Smooth muscle cell (in vitro differentiated cells): ENCODE results near the gene RPL19. TPM values are rescaled to one million over a fixed set of nuclear protein-coding genes. Genes with fewer than 3 reads are reported as not detected.

Experiments
- DNase-seq: peaks from one replicate; lab custom pipeline; 2025; ENCODE audit not compliant: unreplicated experiment; lab: John Stamatoyannopoulos, UW
- H2AFZ ChIP-seq: fragments of 200-600 bp; sonication (generic); 2 replicates; pipeline ENCODE4 v1.6.0; 2016; ENCODE audit warnings: antibody characterized with exemption, low read depth, mild to moderate bottlenecking
- H3F3A ChIP-seq: fragments of 200-600 bp; sonication (generic); 2 replicates; pipeline ENCODE4 v1.6.0; 2017; ENCODE audit warnings: antibody characterized with exemption, low read depth
- H3K27ac ChIP-seq: fragments of 200-600 bp; sonication (generic); 2 replicates; pipeline ENCODE4 v1.5.1; 2016; ENCODE audit warnings: low read depth, mild to moderate bottlenecking
- H3K27me3 ChIP-seq: fragments of 200-600 bp; sonication (generic); 2 replicates; pipeline ENCODE4 v1.6.1; 2016; ENCODE audit warnings: low read depth, mild to moderate bottlenecking
- H3K36me3 ChIP-seq: fragments of 200-600 bp; sonication (generic); 2 replicates; pipeline ENCODE4 v1.5.1; 2016; ENCODE audit warnings: low read depth
- H3K4me1 ChIP-seq: fragments of 200-600 bp; sonication (generic); 2 replicates; pipeline ENCODE4 v1.5.1; 2016; ENCODE audit warnings: low read depth
- H3K4me2 ChIP-seq: fragments of 200-600 bp; sonication (generic); 2 replicates; pipeline ENCODE4 v1.6.0; 2016; ENCODE audit warnings: mild to moderate bottlenecking
- H3K4me3 ChIP-seq: fragments of 200-600 bp; sonication (generic); 2 replicates; pipeline ENCODE4 v1.5.1; 2016; ENCODE audit warnings: mild to moderate bottlenecking
- H3K79me2 ChIP-seq: fragments of 200-600 bp; sonication (generic); 2 replicates; pipeline ENCODE4 v1.6.0; 2016; ENCODE audit warnings: low read depth, mild to moderate bottlenecking
- H3K9ac ChIP-seq: fragments of 200-600 bp; sonication (generic); 2 replicates; pipeline ENCODE4 v1.6.0; 2016; ENCODE audit warnings: low read depth
- H3K9me3 ChIP-seq: fragments of 200-600 bp; sonication (generic); replicated peaks from 2 replicates; pipeline ENCODE4 v1.5.1; 2016; ENCODE audit warnings: low read depth
- H4K20me1 ChIP-seq: fragments of 200-600 bp; sonication (generic); 2 replicates; pipeline ENCODE4 v1.6.0; 2016; ENCODE audit warnings: low read depth
- WGBS: methylation state at CpG from one replicate; pipeline ENCODE4 v1.1.7; 2016; ENCODE audit warnings: low lambda C conversion rate; 5-methylcytosine and 5-hydroxymethylcytosine counted together
- polyA plus RNA-seq: library from polyadenylated mRNA; unstranded; fragments of >200 nt; fragmentation: Nextera tagmentation; extraction: Ambion mirVana; gene quantifications from 2 replicates; pipeline ENCODE4 v1.2.1, GENCODE V29; 2016
- total RNA-seq: library from RNA; depleted of rRNA; stranded (reverse); fragments of >200 nt; gene quantifications from 2 replicates; pipeline ENCODE4 v1.2.3, GENCODE V29; 2014
- TF ChIP-seq, protein P1 (sequence below): fragments of 200-600 bp; sonication (generic); IDR thresholded peaks from 2 replicates; pipeline ENCODE4 v1.5.1; 2017; ENCODE audit warnings: borderline replicate concordance, mild to moderate bottlenecking, antibody characterized with exemption; ENCODE audit not compliant: insufficient read depth, poor library complexity, severe bottlenecking

RPL19 gene
- total and polyA plus RNA-seq, 2 experiments from 2014 or later, result 818 to 2,675 TPM

DNA sequence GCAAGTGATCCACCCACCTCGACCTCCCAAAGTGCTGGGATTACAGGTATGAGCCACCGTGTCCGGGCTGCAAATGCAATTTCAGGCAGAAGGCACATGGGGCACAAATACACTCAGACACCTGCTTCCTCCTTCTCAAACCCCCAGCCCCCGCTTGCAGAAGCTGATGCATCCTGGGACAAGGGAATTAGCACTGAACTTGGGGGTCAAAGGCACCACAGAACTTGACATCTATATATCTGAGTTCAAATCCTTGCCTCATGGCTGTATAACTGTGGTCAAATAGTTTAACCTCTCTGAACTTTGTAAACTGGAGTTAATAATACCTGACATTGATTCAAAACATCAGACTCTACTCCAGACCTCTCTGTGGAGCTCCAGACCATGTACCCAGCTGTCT is 30.0 kb upstream of the RPL19 start:
- H4K20me1 ChIP-seq, result no peaks in the 10 kb centered on the region
- WGBS, result 86% methylated on average over 4 of the region's 4 CpGs

DNA sequence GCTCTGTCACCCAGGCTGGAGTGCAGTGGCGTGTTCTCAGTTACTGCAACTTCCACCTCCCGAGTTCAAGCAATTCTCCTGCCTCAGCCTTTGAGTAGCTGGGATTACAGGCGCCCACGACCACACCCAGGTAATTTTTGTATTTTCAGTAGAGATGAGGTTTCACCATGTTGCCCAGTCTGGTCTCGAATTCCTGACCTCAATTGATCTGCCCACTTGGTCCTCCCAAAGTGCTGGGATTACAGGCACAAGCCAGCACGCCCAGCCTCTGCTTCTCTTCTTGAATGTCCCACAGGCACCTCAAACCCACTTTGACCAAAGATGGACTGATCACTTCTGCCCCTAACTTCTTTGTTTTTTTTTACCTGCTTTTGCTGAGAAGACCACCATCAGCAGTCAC is 29.5 kb upstream of the RPL19 start:
- 89% methylated on average over 6 of the region's 6 CpGs for WGBS
- Histone ChIP-seq H3K4me1 (no peaks in the 10 kb centered on the region), H3K36me3 (no peaks in the 10 kb centered on the region), H4K20me1 (no peaks in the 10 kb centered on the region), H3F3A (peaks cover 7% of the 10 kb centered on the region), H3K27ac (no peak overlapping the region), H3K27me3 (peaks cover 12% of the 10 kb centered on the region), H3K4me3 (no peak overlapping the region), H2AFZ (no peak overlapping the region), H3K4me2 (no peak overlapping the region), H3K9me3 (no peaks in the 10 kb centered on the region), H3K79me2 (no peaks in the 10 kb centered on the region), H3K9ac (no peak overlapping the region)
- TF ChIP-seq, protein P1, sequence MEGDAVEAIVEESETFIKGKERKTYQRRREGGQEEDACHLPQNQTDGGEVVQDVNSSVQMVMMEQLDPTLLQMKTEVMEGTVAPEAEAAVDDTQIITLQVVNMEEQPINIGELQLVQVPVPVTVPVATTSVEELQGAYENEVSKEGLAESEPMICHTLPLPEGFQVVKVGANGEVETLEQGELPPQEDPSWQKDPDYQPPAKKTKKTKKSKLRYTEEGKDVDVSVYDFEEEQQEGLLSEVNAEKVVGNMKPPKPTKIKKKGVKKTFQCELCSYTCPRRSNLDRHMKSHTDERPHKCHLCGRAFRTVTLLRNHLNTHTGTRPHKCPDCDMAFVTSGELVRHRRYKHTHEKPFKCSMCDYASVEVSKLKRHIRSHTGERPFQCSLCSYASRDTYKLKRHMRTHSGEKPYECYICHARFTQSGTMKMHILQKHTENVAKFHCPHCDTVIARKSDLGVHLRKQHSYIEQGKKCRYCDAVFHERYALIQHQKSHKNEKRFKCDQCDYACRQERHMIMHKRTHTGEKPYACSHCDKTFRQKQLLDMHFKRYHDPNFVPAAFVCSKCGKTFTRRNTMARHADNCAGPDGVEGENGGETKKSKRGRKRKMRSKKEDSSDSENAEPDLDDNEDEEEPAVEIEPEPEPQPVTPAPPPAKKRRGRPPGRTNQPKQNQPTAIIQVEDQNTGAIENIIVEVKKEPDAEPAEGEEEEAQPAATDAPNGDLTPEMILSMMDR, result no peak
- DNase-seq, result no peak

More for the DNA sequence above, 30.0 kb upstream of the RPL19 start:
- no peak overlapping the region for H3K4me3 ChIP-seq
- H3K9ac ChIP-seq, result no peak overlapping the region
- H2AFZ ChIP-seq, result no peak overlapping the region
- H3K27me3 ChIP-seq, result peaks cover 17% of the 10 kb centered on the region
- TF ChIP-seq, protein P1, result no peak
- no peak overlapping the region for H3K4me2 ChIP-seq
- H3K36me3 ChIP-seq, result no peaks in the 10 kb centered on the region
- no peaks in the 10 kb centered on the region for H3K9me3 ChIP-seq
- no peaks in the 10 kb centered on the region for H3K4me1 ChIP-seq
- no peaks in the 10 kb centered on the region for H3K79me2 ChIP-seq
- no peak overlapping the region for H3K27ac ChIP-seq
- H3F3A ChIP-seq, result peaks cover 7% of the 10 kb centered on the region
- no peak for DNase-seq

DNA sequence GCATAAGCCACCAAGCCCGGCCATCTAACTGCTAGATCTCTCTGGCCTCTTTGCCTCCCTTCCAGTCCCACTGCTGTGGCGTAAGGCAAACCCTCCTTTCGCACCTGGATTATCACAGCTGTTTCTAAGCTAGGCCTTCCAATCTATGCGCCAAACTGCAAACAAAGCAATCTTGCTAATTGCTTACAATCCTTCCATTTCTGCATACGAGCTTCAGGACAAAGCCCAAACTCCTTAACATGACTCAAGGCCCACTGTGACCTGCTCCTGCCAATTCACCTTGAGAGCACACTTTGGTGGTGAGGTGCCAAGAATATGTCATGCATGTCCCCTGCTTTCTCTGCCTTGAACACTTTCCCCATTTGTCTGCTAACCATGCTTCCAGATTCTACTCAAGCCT is 28.1 kb upstream of the RPL19 start:
- Histone ChIP-seq H3K79me2 (no peaks in the 10 kb centered on the region), H3K4me2 (no peak overlapping the region), H3K9ac (no peak overlapping the region), H3F3A (peaks cover 3% of the 10 kb centered on the region), H3K4me1 (no peaks in the 10 kb centered on the region), H3K9me3 (no peaks in the 10 kb centered on the region), H3K4me3 (no peak overlapping the region), H3K36me3 (no peaks in the 10 kb centered on the region), H3K27me3 (no peaks in the 10 kb centered on the region), H3K27ac (no peak overlapping the region), H2AFZ (no peak overlapping the region), H4K20me1 (no peaks in the 10 kb centered on the region)
- 87% methylated on average over 5 of the region's 5 CpGs for WGBS
- TF ChIP-seq, protein P1, result no peak
- no peak for DNase-seq

DNA sequence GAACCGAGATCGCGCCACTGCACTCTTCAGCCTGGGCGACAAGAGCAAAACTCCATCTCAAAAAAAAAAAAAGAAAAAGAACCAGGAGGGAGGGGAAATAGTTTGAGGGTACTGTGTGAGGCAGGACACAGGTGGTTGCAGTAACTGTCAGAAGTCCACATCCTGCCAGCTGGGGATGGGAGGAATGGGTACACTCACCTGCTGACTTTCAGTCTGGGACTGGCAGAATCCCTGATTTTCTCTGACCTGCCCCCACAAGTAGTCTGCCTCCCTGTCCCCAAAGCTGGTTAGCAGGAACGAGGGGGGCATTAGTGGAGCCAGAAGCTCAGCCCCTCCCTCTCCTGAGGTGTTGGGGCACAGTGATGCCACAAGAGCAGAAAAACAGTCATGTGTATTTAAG is 27.0 kb upstream of the RPL19 start:
- Histone ChIP-seq H4K20me1 (peaks cover 5% of the 10 kb centered on the region), H3F3A (no peaks in the 10 kb centered on the region), H3K79me2 (no peaks in the 10 kb centered on the region), H3K4me2 (no peak overlapping the region), H3K27me3 (no peaks in the 10 kb centered on the region), H2AFZ (no peak overlapping the region), H3K4me3 (no peak overlapping the region), H3K9ac (no peak overlapping the region), H3K9me3 (no peaks in the 10 kb centered on the region), H3K36me3 (no peaks in the 10 kb centered on the region), H3K4me1 (no peaks in the 10 kb centered on the region), H3K27ac (no peak overlapping the region)
- WGBS, result 95% methylated on average over 5 of the region's 5 CpGs
- TF ChIP-seq, protein P1, result no peak
- no peak for DNase-seq
